Bronchial epithelial cell (primary cell): ENCODE results near the gene DLGAP4. TPM values are rescaled to one million over a fixed set of nuclear protein-coding genes. Genes with fewer than 3 reads are reported as not detected.

Source experiments
- DNase-seq: peaks from one replicate; pipeline ENCODE4 v3.0.0-alpha.2; 2010; ENCODE audit warnings: low read depth
- FAIRE-seq: peaks from 2 replicates; lab custom pipeline; 2011; peaks lifted over from hg19 to GRCh38; lab: Jason Lieb, UNC
- H3K27me3 ChIP-seq: 2 replicates; pipeline ENCODE4 v1.5.1; 2011; ENCODE audit warnings: low read length; ENCODE audit not compliant: control insufficient read depth, insufficient read depth
- H3K36me3 ChIP-seq: 2 replicates; pipeline ENCODE4 v1.5.1; 2011; ENCODE audit warnings: low read length; ENCODE audit not compliant: control insufficient read depth, insufficient read depth
- H3K4me3 ChIP-seq: 2 replicates; pipeline ENCODE4 v1.5.1; 2011; ENCODE audit warnings: mild to moderate bottlenecking, low read depth, low read length, control low read depth
- CTCF ChIP-seq: IDR thresholded peaks from 2 replicates; pipeline ENCODE4 v1.5.1; 2011; ENCODE audit warnings: mild to moderate bottlenecking, moderate library complexity, low read length, control low read depth, inconsistent platforms; ENCODE audit not compliant: insufficient read depth, severe bottlenecking
- total RNA-seq: library from RNA; depleted of rRNA; stranded (reverse); fragments of >200 nt; gene quantifications from 2 replicates; pipeline ENCODE4 v1.2.1, GENCODE V29; 2014

DLGAP4 gene
- total RNA-seq, result 5.5 and 15.5 TPM in 2 replicates

- peak; percentile 6 for TF ChIP-seq CTCF
- peaks cover 39% of the 10 kb centered on the region for H3K27me3 ChIP-seq
- H3K4me3 ChIP-seq, result no peak within 1 kb of the TSS
- FAIRE-seq (no peak), DNase-seq (no peak)
- H3K36me3 ChIP-seq, result no peaks in the 10 kb centered on the region
Measured at GRCh38 chr20:36305602-36306551, at the start of gene DLGAP4. Gene DLGAP4 (plus strand): TSS chr20:36306339. CDS start chr20:36431718, 125,379 bp downstream.

GRCh38 chr20:36259177-36260061 lies 46.7 kb upstream of the DLGAP4 start:
- no peak for FAIRE-seq
- H3K4me3 ChIP-seq, result no peak overlapping the region
- H3K27me3 ChIP-seq, result no peaks in the 10 kb centered on the region
- DNase-seq, result no peak
- no peak for TF ChIP-seq CTCF
- H3K36me3 ChIP-seq, result peaks cover 3% of the 10 kb centered on the region

- no peak for FAIRE-seq
- Histone ChIP-seq H3K4me3 (no peak overlapping the region), H3K27me3 (no peaks in the 10 kb centered on the region), H3K36me3 (peaks cover 3% of the 10 kb centered on the region)
- DNase-seq, result no peak
- no peak for TF ChIP-seq CTCF
Measured at GRCh38 chr20:36260316-36260715, 45.8 kb upstream of the DLGAP4 start.

GRCh38 chr20:36261389-36262105 lies 44.6 kb upstream of the DLGAP4 start:
- no peak overlapping the region for H3K4me3 ChIP-seq
- TF ChIP-seq CTCF, result no peak
- DNase-seq (no peak), FAIRE-seq (no peak)
- H3K27me3 ChIP-seq, result no peaks in the 10 kb centered on the region
- no peaks in the 10 kb centered on the region for H3K36me3 ChIP-seq

GRCh38 chr20:36262440-36262839 lies 43.7 kb upstream of the DLGAP4 start:
- Histone ChIP-seq H3K27me3 (no peaks in the 10 kb centered on the region), H3K4me3 (no peak overlapping the region), H3K36me3 (no peaks in the 10 kb centered on the region)
- DNase-seq (no peak), FAIRE-seq (no peak)
- TF ChIP-seq CTCF, result no peak
